OCI-M1 (cell line): Measurements from ENCODE around the gene DOCK10.
"Not testable (repeated sequence)": the region's sequence is repeated elsewhere in the genome, so short reads cannot be mapped to it uniquely, and the experiment has no call there.

Experiments
- DNase-seq: peaks from one replicate; lab custom pipeline; 2025; lab: John Stamatoyannopoulos, UW

The DOCK10 gene

DNA sequence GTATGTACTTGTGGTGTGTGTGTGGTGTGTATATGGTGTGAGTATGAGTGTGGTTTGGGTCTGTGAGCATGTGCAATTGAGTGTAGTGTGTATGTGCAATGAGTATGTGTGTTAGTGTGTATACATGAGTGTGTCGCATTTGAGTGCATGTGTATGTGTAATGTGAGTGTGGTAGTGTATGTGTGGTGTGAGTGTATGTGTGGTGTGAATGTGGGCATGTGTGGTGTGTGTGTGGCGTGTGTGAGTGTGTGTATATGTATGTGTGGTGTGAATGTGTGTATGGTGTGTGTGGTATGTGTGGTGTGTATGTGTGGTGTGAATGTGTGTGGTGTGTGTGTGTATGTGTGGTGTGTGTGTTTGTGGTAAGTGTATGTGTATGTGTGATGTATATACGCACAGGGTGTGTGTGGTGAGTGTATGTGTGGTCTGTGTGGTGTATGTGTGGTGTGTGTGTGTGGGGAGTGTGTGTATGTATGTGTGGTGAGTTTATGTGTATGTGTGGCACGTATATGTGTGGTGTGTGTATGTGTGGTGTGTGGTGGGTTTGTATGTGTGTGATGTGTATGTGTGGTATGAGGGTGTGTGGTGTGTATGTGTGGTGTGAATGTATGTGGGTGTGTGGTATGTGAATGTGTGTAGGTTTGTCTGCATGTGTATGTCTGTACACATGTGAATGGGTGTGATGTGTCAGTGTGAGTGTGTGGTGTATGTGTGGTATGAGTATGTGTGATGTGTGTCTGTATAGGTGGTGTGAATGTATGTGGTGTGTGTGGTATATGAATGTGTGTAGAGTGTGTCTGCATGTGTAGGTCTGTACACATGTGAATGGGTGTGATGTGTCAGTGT lies 123.4 kb downstream of the DOCK10 start:
- DNase-seq: no peak

DNA sequence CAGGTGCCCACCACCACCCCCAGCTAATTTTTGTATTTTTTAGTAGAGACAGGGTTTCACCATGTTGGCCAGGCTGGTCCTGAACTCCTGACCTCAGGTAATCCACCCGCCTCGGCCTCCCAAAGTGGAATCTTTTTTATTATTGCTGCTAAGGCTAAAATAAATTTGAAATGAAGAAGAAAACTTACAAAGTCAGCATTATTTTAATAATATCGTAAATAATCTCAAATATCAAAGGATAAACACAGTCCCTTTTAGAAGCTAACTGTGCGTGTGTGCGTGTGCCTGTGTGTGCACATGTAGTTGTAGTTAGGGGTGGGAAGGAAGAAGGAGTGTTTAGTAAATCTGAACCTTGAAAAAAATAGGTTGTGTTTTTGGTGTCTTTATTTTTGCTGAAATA lies 125.0 kb downstream of the DOCK10 start:
- DNase-seq: not testable (repeated sequence)

DNA sequence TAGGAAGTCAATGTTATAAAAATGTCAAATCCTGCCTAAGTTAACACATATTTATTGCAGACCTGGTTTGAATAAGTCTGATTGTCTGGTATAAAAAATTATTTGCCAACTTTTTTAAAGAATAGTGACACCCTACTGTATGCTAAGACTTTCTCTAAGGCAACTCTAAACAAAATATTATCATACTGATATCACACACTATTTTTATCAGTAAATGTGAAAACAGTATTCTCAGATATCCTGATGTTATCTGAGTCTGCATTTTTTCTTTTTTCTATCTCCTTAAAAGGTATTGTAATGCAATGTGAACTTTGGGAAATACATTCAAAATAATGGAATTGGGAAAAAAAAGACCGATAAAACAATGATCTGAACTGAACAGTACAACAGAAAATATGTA lies 127.1 kb downstream of the DOCK10 start:
- DNase-seq: no peak

DNA sequence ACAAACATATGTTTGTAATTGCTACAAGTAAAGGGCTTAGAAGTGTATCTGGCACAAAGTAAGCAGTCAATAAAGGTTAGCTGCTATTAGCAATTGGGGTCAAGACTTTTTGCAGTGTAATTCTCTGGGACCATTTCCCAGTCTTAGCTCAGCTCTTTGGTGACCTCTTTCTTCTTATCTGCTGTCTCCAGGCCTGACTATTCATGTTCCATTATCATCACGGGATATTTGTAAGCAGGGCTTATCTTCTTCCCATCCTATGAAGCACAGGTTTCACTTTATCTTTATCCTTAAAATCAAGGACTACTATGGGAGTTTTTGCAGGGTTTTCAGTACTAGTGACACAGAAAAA lies 131.7 kb downstream of the DOCK10 start:
- DNase-seq: peak; percentile 36

DNA sequence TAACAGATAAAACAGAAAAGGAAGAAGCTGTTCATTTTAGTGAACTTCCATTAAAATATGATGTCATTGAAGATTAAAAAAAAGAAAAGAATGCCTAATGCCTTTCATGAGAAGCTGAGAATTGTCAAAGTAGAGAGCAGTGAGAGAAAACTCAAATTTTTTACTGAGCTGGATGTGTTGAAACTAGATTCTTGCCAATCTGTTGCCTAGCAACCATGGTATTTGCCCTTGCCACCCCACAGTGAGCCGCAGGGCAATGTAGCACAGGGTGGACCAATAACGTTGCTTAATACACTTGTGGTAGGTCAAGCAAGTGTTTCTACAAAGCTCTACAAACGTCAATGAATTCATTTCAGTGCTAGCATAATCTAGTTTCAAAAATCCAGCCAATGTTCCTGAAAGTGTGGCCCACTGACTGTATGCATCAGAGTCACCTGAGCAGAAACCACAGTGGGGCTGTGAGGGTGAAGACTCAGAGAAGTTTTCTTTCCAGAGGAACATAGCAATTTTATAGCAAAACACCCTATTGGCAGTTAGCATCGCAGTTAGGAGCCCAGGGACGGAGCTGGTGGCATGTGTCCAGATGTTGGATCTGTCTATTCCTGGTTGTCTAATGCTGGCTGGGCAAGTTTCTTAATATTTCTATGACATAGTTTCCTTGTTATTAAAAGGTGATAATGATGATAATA lies 132.2 kb downstream of the DOCK10 start:
- DNase-seq: peak; percentile 28

DNA sequence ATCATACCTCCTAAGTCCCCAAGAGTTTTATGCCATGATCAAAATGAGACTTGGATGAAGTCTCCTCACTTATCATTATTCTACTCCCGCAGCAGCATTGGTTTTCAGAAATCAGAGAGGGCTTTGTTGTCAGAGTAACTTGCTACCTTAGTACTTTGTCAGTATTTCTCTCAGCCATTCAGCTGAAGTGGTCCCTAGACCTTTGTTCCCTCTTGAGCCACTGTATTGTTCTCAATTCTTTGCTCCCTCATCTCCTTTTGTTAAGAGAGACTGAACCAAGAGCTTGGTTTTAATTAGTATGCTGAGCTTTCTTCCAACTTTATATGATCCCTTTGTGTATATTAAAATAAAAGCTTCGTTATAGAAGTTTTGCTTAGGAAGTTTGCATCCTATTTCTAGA lies 133.4 kb downstream of the DOCK10 start:
- DNase-seq: no peak

DNA sequence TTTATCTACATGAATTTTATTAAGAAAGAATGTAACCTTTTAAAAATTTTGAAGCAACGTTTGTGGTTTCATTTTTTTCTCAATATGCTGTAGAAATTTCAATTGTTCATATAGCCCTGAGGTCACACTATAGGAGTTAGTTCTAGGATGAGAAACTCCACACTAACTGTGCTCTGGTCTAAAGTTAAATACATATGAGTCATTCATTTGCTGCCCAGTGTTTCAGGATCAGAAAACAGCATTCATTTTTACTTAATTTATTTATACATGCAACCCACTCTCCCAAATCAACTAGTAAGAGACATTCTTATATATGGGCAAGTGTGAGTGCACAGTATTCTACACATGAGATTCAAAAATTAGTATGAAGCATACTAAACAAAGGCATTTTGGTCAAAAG lies 137.9 kb downstream of the DOCK10 start:
- no peak for DNase-seq

DNA sequence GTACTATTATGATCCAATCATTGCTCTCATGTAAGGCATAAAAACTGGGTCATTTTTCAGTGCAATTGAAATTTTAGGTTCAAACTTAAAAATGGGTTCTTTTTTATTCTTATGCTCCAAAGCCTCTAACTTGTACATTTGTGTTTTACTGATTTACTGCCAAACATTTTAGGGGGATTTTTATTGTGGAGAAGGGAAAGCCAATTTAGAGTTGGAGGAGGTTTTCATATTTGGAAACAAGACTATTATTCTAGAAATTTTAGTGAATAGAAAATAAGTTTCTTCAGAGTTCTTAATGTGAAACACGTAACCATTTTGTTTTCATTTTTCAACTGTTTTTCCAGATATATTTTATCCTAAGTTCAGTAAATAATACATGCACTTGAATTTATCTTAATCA lies 138.6 kb downstream of the DOCK10 start:
- no peak for DNase-seq

DNA sequence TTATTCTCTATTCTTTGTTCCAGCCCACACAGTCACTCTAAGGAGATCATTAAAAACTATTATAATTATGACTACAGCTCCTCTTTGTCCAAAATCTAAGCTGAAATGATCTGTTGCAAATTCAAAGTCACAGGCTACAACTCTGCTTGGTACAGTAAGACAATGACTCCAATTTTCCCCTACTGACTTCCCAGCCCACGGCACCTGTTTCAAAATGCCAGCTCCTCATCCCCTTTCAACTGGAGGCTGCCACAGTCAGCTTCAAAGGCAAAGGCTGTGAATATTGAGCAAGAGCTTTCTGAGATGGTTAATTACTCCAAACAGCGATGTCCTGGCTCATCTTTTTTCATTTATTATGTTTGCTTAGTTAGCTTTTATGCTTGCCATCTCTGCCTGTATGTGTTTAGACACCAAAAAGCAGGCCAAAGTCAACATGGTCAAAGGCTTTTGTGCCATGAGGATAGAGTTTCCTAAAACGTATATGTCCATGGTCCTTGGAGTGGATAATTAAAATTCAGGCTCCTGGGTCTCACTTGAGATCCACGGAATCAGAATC lies 141.1 kb downstream of the DOCK10 start:
- DNase-seq: no peak

DNA sequence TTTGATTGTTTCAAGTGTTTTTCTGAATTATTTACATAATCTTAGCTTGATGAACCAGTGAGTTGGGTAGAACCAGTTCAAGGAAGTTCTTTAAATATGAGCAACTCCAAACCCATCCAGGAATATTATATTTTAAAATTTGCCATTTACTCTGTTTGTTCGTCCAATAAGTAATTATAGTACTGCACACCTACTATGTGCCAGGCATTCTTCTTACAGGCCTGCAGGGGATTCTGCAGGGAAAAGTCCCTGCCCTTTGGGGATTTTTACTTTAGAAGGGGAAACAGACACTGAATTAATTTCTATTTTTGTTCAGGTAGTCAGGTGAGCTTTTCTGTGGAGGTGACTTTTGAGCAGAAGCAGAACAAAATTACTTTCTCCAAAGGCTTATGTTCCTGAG lies 146.9 kb downstream of the DOCK10 start:
- no peak for DNase-seq

DNA sequence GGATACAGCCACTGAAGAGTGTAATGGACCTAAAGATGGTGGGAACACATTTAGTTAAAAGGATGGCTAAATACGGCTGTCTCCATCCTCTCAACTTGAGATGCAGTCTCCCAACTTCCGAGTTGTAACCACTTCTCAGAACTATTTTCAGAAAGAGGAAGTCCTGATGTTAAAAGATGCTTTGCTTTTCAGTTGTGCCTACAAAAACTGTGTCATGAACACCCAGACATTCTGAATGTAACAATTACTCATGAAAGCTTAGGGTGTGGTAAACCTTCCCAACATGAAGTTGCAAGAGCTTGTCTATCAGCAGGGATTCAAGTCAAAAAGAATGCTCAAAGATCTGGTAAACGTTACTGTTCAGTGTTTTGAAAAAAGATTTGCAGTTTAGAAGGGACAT lies 147.9 kb downstream of the DOCK10 start:
- peak; percentile 30 for DNase-seq

DNA sequence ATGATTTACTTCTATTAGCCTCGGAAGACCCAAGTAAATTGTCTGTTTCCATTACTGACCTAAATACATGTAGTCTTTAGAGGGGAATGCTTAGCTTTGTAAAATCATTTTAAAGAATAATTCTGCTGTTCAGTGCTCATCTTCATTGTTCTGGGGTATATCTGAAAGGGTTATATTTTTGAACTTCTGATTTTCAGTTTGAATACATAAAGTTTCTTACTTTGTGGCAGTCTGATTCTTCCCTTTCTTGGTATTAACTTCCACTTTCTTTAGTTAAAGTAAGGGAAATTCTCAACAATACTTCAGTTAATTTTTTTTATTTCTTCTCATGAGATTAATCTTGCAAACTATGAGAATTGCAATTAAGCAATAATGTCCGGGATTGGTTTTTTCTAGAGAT lies 148.4 kb downstream of the DOCK10 start:
- DNase-seq: no peak

DNA sequence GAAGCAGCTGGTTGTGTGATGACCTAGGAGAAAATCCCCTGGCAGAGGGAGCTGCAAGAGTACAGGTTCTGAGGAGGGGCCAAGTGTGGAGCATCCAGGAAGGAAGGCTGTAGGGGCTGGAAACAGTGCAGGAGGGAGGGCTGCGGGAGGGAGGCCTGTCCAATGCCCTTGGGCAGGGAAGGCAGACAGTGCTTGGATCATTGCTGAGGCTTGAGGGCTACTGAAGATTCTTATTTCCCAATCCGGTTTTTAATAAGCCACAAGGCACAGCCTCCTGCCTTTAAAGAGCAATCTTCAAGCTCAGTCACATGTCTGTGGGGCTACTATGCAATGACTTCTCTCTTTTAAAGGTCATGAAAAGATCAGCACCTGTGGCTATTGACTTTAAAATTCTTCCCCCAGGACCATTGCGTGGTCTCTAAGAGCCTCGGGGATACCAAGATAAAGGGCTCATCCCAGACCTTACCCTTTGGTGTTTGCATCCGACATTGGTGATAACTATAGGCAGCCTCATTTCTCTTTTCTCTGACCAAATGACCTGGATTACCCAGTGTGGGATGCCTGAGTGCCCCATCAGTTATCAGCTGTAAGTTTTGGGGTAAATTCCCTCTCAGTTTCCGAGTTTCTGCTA lies 149.6 kb downstream of the DOCK10 start:
- DNase-seq: no peak

DNA sequence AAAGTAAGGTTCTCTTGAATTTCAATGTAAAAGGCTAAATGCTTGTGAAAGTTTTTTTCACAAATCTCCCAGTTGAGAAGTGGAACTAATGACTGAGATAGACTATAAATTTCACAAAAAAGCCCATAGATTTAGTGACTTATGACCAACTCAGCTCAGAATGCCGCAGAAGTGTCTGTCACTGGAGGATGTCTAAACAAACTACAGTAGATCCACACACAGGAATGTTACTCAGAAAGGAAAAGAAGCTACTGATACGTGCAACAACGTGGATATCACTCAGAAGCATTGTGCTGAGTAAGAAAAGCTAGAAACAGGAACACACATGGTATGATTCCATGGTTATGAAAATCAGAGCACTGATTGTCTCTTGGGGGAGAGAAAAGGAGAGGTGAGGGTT lies 151.9 kb downstream of the DOCK10 start:
- DNase-seq: no peak

DNA sequence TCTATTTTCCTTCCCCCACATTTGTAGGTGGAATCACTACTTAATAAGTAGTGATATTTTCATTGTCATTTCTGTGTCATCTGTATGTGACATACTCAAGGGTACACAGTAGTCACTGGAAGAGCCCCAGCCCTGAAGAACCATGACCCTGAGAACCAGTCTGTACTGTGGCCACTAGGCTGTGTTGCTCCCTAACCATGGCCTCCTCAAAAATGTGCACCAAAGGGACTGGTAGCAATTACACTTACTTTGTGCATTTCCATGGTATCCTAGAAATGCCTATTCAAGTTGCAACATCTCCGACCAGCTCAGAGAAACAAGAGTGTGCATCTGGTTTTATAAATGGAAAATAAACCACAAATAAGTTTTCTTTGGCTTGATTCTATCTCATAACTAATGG lies 155.1 kb downstream of the DOCK10 start:
- no peak for DNase-seq

DNA sequence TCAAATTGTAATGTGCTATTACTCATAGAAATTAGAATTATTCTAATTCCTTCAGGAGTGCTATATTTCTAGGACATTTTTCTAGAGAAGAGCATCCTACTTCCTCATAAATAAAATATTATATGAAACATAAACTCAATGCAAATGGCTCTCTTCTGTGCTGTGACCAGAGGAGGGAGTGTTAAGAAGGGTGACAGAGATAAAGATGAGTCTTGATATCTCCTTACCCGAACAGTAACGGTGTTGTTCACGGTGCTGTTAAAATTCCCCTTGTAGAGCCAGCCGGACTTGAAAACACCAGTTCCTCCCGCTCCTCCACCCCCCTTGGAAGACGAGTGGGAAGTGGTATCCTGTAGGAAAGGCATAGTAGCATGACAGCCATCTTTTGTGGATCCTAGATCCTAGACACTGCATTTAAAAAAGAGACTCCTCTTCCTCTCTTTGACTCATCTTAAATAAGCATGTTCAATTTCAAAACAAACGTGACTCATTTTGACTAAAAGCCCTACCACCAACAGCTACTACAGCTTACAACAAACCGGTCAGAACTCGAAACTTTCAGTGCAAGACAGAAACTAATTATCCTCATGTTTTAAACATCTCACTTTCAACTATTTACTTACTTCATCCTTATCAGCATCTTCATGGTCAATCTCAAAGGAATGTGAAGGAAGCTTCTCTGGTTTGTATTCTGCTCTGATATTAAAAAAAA lies 156.3 kb downstream of the DOCK10 start:
- DNase-seq: no peak

DNA sequence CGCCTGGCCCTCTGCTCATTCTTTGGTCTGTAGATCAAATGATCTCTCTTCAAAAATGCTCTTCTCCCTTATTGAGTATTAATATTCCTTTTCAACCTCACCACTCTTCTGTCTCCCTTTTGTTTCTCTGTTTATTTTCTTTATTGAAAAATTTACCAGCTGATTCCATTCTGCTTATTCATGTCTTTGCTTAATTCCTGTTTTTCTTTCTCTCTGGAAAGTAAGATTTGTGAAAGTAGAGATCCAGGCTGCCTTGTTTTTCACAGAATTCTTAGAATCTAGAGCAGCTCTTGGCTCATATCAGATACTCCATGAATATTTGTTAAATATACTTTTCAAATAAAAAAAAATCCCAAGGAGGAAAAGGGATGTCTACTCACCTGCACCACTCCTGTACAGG lies 157.0 kb downstream of the DOCK10 start:
- DNase-seq: no peak

DNA sequence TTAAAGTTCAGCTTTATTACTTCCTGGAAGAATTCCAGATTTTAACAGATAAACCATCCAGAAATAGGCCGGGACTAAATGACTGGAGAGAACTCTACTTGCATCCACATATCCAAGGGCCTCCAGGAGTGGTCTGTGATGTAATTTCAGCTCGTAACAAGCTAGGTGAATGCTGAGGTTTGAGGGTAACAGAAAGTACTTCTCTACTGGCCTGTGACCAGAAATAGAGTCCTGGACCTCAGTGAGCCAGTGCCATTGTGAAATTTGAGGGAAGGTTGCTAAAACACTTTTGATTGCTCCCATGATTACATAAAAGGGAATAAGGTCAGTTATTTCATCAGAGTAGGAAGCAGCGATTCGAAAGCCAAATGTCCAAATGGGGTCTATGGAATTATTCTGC lies 158.1 kb downstream of the DOCK10 start:
- DNase-seq: no peak

DNA sequence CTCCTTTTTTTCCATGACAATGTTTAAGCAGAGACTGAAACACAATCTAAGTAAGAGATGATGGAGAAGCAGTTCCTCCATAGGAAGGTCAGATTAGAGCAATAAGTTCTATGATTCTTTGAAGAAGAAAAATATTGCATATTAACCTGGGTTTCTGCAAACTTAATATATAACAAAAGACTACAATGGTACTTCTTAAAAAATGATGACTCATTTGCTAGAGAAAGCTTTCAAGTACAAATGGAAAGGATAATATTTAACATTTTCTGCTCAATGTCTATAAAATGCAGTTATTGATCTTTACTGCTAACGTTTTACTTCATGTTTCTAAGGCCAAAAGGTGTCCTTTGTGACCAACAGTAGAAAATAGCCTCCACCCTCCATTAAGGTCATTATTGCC lies 158.6 kb downstream of the DOCK10 start:
- no peak for DNase-seq

DNA sequence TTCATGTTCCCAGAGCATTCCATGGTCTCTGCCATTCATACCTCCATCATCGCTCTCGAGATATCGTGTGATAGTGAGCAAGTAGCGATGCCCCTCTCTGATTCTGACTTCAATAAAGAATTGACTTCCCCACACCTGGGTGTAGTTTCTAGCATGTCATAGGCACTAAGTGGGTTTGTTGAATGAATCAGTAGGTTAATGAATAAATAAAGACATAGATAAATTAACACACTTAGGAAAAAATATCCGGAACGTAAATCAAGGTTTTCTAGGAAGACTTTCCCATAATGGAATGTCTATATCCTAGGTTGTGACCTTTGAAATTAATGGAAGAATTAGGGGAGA lies 159.1 kb downstream of the DOCK10 start:
- no peak for DNase-seq

DNA sequence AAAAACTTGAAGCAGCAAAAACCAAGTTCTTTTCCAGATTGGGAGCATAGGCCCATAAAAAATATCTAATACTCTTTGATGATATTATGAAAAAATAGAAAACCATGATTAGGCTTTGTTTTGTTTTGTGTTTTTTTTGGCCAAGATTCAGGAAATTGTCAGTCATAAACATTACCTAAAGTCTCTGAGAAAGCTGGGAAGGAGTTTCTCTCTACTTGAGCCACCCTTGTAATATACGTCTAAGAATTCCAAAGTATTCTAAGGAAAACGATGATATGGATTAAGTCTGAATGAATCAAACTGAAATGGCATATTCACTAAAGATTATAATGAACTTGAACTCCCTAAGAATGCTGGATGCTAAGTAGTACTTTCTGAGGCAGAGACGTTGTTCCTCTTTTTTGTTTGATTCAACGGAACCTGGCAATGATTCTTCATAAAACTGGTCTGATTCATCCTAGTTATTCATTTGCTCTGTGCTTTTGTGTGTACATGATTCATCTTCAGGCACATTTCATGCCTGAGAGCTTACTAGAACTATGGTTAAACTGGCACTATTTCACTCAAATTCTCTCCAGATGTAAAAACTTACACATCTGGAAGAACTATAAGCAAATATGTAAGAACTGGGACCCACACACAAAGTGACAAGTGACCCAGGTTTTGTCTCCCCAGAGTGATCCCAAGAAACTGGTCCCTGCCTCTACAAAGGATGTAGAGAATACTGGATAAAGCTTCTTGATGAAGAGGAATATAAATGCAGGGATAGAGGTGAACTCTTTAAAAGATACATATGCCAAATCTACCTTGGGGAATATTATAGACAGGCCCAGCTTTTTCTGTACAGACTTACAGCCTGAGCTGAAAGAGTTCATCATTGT lies 159.7 kb downstream of the DOCK10 start:
- peak; percentile 17 for DNase-seq
